Duodenal mucosa (tissue), 2 donors: ENCODE results near the gene ERCC5.
A peak's percentile ranks its signal among the peaks of the same experiment; 100 is the strongest.

Experiments used
- H3K27ac ChIP-seq: one replicate; pipeline ENCODE4 v1.7.0; 2013; ENCODE audit warnings: low read depth, low read length
- H3K27me3 ChIP-seq, 2 donors: one replicate each; pipeline ENCODE4 v1.7.0; 2013; ENCODE audit warnings: low read length in 2 of 2, control low read depth in 1 of 2; ENCODE audit not compliant: insufficient read depth in 2 of 2, control insufficient read depth in 1 of 2
- H3K36me3 ChIP-seq, 2 donors: one replicate each; pipeline ENCODE4 v1.7.0; 2013; ENCODE audit warnings: low read length in 2 of 2, control low read depth in 1 of 2; ENCODE audit not compliant: insufficient read depth in 2 of 2, control insufficient read depth in 1 of 2
- H3K4me1 ChIP-seq, 2 donors: one replicate each; pipeline ENCODE4 v1.7.0; 2013; ENCODE audit warnings: low read length in 2 of 2, control low read depth in 1 of 2; ENCODE audit not compliant: insufficient read depth in 2 of 2, control insufficient read depth in 1 of 2
- H3K4me3 ChIP-seq, 2 donors: one replicate each; pipeline ENCODE4 v1.7.0; 2013; ENCODE audit warnings: low read length in 2 of 2, low read depth in 1 of 2
- H3K9ac ChIP-seq, 2 donors: one replicate each; pipeline ENCODE4 v1.7.0; 2013; ENCODE audit warnings: low read length in 2 of 2, low read depth in 1 of 2
- H3K9me3 ChIP-seq, 2 donors: one replicate each; pipeline ENCODE4 v1.7.0; 2013; ENCODE audit warnings: low read length in 2 of 2, control low read depth in 1 of 2; ENCODE audit not compliant: control insufficient read depth in 1 of 2

The ERCC5 gene

GRCh38 chr13:102879793-102880499, 34.1 kb downstream of the ERCC5 start:
- Histone ChIP-seq H3K27ac (no peak overlapping the region), H3K9me3 (no peaks in the 10 kb centered on the region), H3K27me3 (no peaks in the 10 kb centered on the region), H3K9ac (no peak overlapping the region), H3K4me1 (no peaks in the 10 kb centered on the region), H3K36me3 (peaks cover 17 to 37% of the 10 kb centered on the region in 2 donors), H3K4me3 (no peak overlapping the region)

DNA sequence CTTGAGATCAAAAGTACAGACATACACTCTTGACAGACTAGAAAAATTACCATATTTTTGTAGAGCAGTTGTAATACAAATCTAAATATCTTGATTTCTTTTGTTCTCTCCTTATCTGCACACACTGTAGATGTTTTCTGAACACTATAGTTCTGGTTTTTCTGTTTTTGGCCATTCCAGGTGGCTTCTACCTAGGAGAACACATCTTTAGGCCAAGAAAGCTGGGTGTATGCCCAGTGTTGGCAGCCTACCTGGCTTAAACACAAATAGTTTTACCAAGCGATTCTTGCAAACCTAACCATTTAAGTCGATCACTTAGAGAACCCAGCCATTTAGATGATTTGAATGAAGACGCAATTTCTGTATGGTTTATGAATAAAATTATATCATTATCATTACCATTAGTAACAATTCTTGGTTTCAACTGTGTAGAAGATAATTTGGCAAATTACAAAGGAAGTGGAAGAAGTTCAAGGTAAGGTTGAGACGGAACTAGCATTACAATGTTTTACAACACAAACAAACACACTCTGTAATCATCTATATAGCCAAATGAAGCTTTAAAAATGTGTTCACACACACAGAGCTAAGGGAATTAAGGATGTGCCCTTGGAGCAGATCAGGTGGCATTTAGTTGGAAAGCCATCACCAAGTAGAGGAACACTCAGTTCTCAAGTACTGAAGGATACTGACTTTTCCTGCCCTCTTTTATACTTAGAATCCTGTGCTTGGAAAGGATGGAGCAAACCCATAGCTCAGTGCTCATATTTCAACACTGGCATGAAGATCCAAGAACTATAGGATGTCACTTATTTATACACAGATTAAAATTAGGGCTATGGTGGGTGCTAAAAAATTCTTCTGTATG, 36.2 kb downstream of the ERCC5 start:
- Histone ChIP-seq H3K4me1 (no peaks in the 10 kb centered on the region), H3K36me3 (peaks cover 0 to 18% of the 10 kb centered on the region in 2 donors), H3K9me3 (no peaks in the 10 kb centered on the region), H3K9ac (no peak overlapping the region), H3K27me3 (no peaks in the 10 kb centered on the region), H3K27ac (no peak overlapping the region), H3K4me3 (no peak overlapping the region)

DNA sequence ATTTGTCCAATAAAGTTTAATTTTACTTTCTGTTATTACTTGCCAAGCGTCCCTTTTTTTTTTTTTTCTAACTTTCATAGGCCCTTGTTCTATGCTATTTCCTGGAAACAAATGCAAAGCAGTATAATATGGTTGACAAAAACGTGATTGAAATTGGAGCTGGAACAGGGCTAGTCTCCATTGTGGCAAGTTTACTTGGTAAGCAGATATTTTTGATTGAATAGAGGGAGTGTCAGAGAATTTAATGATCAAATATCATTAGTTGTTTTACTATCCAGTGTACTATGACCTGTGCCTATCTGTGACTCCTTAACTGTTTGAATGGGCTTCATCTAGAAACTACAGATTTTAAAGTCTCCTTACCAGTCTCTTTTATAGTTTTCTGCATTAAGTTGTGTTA, 46.7 kb downstream of the ERCC5 start:
- H3K27ac ChIP-seq: no peak overlapping the region
- H3K36me3 ChIP-seq: no peaks in the 10 kb centered on the region
- H3K27me3 ChIP-seq: no peaks in the 10 kb centered on the region
- no peaks in the 10 kb centered on the region for H3K9me3 ChIP-seq
- H3K4me3 ChIP-seq: peak overlapping the region in 1 of 2 donors; percentile 18
- H3K4me1 ChIP-seq: peaks cover 19 to 36% of the 10 kb centered on the region in 2 donors
- H3K9ac ChIP-seq: no peak overlapping the region

GRCh38 chr13:102897371-102898138, 51.7 kb downstream of the ERCC5 start:
- Histone ChIP-seq H3K27me3 (no peaks in the 10 kb centered on the region), H3K4me3 (no peak overlapping the region), H3K9me3 (no peaks in the 10 kb centered on the region), H3K4me1 (peaks cover 36 to 62% of the 10 kb centered on the region in 2 donors), H3K27ac (no peak overlapping the region), H3K36me3 (no peaks in the 10 kb centered on the region), H3K9ac (no peak overlapping the region)

- H3K36me3 ChIP-seq: no peaks in the 10 kb centered on the region
- H3K9ac ChIP-seq: no peak overlapping the region
- no peaks in the 10 kb centered on the region for H3K9me3 ChIP-seq
- H3K4me1 ChIP-seq: peaks cover 39 to 55% of the 10 kb centered on the region in 2 donors
- H3K4me3 ChIP-seq: no peak overlapping the region
- H3K27me3 ChIP-seq: no peaks in the 10 kb centered on the region
- no peak overlapping the region for H3K27ac ChIP-seq
Observed at GRCh38 chr13:102900193-102900608, 54.4 kb downstream of the ERCC5 start.

DNA sequence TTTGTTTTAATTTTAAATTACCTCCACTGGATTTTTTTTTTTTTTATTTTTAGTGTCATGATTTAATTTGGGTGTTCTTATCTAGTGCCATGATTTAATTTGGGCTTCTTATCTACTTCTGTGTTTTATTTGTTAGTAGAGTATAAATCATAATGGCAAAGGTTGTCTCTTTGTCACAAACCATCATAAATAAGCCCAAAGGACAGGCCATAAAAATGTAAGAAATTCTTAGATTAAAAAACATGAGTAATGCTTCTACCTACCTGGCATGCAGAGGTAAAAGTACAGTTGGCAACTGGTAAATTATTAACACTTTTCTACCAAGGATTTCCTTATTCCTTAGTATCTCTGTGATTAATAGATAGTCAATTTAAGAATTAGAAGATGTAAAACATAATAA, 55.2 kb downstream of the ERCC5 start:
- H3K4me1 ChIP-seq: peaks cover 39 to 55% of the 10 kb centered on the region in 2 donors
- no peaks in the 10 kb centered on the region for H3K27me3 ChIP-seq
- H3K4me3 ChIP-seq: no peak overlapping the region
- H3K9ac ChIP-seq: no peak overlapping the region
- no peak overlapping the region for H3K27ac ChIP-seq
- no peaks in the 10 kb centered on the region for H3K36me3 ChIP-seq
- H3K9me3 ChIP-seq: no peaks in the 10 kb centered on the region

DNA sequence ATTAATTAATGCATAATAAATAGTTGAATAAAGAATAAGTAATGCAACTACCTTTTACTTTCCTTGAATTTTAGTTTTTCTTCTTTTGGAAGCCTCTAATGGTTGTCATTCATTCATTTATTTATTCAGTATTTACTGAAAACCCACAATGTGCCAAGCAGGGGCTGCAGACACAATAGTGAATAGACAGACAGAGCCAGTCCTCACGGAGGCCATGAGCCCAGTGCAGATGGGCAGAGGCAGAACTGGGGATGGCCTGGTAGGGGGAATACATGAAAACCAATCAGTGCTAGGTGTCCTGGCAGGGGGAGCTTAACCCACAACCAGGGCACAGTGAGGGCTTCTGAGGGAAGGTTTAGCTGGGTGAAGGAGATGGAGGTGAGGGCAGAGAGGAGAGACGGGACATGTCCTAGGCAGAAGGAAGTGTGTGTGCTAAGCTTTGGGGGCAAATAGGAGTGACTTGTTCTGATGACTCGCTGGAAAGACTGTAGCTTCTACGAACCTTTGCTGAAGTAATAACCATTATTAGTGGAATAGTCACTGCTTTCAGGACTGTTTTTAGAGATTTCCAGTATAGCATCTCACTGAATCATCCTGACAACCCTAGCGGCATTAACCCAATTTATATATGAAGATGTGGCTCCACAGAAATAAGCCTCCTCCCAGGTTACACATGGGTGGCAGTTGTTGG, 55.9 kb downstream of the ERCC5 start:
- H3K4me1 ChIP-seq: peaks cover 39 to 55% of the 10 kb centered on the region in 2 donors
- no peak overlapping the region for H3K27ac ChIP-seq
- H3K4me3 ChIP-seq: no peak overlapping the region
- no peaks in the 10 kb centered on the region for H3K9me3 ChIP-seq
- H3K27me3 ChIP-seq: no peaks in the 10 kb centered on the region
- H3K9ac ChIP-seq: no peak overlapping the region
- no peaks in the 10 kb centered on the region for H3K36me3 ChIP-seq

DNA sequence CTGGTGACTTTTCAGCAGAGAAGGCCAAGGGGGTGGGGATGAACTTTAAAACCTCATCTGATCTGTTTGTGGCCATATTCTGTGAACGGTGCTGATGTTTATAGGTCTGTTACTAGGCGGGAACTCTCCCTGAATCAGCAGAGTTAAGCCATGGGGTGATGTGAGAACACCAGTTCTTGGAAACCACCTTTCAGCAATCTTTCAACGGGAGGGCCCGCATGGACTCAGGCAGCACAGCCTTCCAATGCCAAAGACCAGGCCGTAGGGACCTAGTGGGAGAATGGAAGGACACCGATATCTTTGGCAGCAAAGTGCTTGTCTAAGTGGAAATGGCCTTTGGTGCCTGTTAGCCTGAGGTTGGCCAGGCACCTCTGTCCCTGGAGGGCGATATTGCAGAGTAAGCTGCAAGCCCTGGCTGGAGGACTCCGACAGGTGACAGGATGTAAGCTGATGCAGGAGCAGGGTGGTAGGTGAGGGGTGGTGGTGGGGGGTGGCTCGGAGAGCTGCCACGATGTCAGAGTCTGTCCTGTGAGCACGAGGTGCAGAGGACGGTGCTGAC, 57.0 kb downstream of the ERCC5 start:
- H3K9ac ChIP-seq: no peak overlapping the region
- H3K9me3 ChIP-seq: no peaks in the 10 kb centered on the region
- H3K27ac ChIP-seq: no peak overlapping the region

GRCh38 chr13:102903659-102904407, 58.0 kb downstream of the ERCC5 start:
- H3K36me3 ChIP-seq: no peaks in the 10 kb centered on the region
- no peaks in the 10 kb centered on the region for H3K27me3 ChIP-seq
- no peak overlapping the region for H3K9ac ChIP-seq
- no peak overlapping the region for H3K27ac ChIP-seq
- peaks cover 29 to 49% of the 10 kb centered on the region in 2 donors for H3K4me1 ChIP-seq
- H3K4me3 ChIP-seq: no peak overlapping the region
- H3K9me3 ChIP-seq: no peaks in the 10 kb centered on the region

More for the DNA sequence above, 57.0 kb downstream of the ERCC5 start:
- H3K4me1 ChIP-seq: peaks cover 33 to 51% of the 10 kb centered on the region in 2 donors
- no peaks in the 10 kb centered on the region for H3K36me3 ChIP-seq
- H3K27me3 ChIP-seq: no peaks in the 10 kb centered on the region
- no peak overlapping the region for H3K4me3 ChIP-seq
